Bronchial epithelial cell (primary cell): ENCODE measurements around the gene JAML. TPM values are rescaled to one million over a fixed set of nuclear protein-coding genes. Genes with fewer than 3 reads are reported as not detected.

Experiments used
- DNase-seq: peaks from one replicate; pipeline ENCODE4 v3.0.0-alpha.2; 2010; ENCODE audit warnings: low read depth
- FAIRE-seq: peaks from 2 replicates; lab custom pipeline; 2011; peaks lifted over from hg19 to GRCh38; lab: Jason Lieb, UNC
- H3K27me3 ChIP-seq: 2 replicates; pipeline ENCODE4 v1.5.1; 2011; ENCODE audit warnings: low read length; ENCODE audit not compliant: control insufficient read depth, insufficient read depth
- H3K36me3 ChIP-seq: 2 replicates; pipeline ENCODE4 v1.5.1; 2011; ENCODE audit warnings: low read length; ENCODE audit not compliant: control insufficient read depth, insufficient read depth
- H3K4me3 ChIP-seq: 2 replicates; pipeline ENCODE4 v1.5.1; 2011; ENCODE audit warnings: mild to moderate bottlenecking, low read depth, low read length, control low read depth
- total RNA-seq: library from RNA; depleted of rRNA; stranded (reverse); fragments of >200 nt; gene quantifications from 2 replicates; pipeline ENCODE4 v1.2.1, GENCODE V29; 2014
- TF ChIP-seq, protein P1 (sequence below): IDR thresholded peaks from 2 replicates; pipeline ENCODE4 v1.5.1; 2011; ENCODE audit warnings: mild to moderate bottlenecking, moderate library complexity, low read length, control low read depth, inconsistent platforms; ENCODE audit not compliant: insufficient read depth, severe bottlenecking

JAML gene
- total RNA-seq, 1 donor from 2014 or later = not detected

DNA sequence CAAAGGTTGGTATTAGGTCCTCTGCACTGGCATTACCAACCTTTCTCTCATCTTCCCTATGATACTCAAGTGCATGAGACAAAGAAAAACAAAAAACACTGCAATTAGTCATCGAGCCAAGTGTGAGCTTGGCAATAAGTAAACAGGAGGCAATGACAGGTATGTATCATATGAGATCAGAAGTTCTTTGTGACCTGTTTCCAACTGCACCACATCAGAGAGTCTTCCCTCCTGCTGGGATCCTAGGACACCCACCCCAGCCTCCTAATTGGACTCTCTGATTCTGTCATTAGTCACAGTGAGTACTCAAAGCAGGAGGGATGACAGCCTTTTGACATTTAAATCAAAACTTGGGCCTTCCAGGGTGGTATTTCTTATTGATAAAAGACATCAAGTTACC is 7.8 kb upstream of the JAML start:
- no peak overlapping the region for H3K4me3 ChIP-seq
- TF ChIP-seq, protein P1, sequence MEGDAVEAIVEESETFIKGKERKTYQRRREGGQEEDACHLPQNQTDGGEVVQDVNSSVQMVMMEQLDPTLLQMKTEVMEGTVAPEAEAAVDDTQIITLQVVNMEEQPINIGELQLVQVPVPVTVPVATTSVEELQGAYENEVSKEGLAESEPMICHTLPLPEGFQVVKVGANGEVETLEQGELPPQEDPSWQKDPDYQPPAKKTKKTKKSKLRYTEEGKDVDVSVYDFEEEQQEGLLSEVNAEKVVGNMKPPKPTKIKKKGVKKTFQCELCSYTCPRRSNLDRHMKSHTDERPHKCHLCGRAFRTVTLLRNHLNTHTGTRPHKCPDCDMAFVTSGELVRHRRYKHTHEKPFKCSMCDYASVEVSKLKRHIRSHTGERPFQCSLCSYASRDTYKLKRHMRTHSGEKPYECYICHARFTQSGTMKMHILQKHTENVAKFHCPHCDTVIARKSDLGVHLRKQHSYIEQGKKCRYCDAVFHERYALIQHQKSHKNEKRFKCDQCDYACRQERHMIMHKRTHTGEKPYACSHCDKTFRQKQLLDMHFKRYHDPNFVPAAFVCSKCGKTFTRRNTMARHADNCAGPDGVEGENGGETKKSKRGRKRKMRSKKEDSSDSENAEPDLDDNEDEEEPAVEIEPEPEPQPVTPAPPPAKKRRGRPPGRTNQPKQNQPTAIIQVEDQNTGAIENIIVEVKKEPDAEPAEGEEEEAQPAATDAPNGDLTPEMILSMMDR = no peak
- H3K36me3 ChIP-seq = peaks cover 4% of the 10 kb centered on the region
- peak; percentile 7 for FAIRE-seq
- no peaks in the 10 kb centered on the region for H3K27me3 ChIP-seq
- peak; percentile 82 for DNase-seq

DNA sequence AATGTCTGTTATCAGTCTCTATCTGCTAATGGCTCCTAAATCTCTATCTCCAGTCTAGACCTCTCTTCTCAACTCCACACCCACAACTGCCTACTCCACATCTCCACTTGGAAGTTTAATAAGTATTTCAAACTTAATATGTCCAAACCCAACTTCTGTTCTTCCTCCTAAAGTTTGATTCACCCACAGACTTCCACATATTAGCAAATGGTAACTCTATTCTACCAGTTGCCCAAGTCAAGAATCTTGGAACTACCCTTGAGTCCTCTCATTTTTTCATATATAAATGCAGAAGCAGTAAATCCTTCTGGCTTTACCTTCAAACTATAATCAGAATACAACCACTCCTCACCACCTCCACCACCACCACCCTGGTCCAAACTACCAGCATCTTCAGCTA is 6.7 kb upstream of the JAML start:
- no peak for FAIRE-seq
- no peaks in the 10 kb centered on the region for H3K27me3 ChIP-seq

DNA sequence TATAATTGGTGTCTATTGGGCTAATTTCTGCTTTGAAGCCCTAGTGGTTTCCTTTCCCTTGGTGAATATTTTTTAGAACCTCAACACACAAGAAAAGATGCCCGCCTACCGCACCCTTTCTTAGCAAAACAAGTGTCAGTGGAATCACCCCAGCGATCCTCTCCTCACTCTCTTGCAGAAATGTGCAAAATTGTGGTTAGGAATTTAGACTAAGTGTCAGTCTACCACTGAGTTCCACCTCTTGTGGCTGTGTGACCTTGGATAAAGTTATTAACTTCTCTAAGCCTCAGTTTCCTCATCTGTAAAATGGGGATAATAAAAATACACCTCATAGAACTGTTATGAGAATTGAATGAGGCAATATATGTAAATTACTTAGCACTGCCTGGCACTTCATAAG is 5.3 kb upstream of the JAML start:
- no peak for FAIRE-seq
- peaks cover 1% of the 10 kb centered on the region for H3K36me3 ChIP-seq

More for the DNA sequence above, 6.7 kb upstream of the JAML start:
- peaks cover 1% of the 10 kb centered on the region for H3K36me3 ChIP-seq
- DNase-seq = no peak
- TF ChIP-seq, protein P1 = no peak
- no peak overlapping the region for H3K4me3 ChIP-seq

DNA sequence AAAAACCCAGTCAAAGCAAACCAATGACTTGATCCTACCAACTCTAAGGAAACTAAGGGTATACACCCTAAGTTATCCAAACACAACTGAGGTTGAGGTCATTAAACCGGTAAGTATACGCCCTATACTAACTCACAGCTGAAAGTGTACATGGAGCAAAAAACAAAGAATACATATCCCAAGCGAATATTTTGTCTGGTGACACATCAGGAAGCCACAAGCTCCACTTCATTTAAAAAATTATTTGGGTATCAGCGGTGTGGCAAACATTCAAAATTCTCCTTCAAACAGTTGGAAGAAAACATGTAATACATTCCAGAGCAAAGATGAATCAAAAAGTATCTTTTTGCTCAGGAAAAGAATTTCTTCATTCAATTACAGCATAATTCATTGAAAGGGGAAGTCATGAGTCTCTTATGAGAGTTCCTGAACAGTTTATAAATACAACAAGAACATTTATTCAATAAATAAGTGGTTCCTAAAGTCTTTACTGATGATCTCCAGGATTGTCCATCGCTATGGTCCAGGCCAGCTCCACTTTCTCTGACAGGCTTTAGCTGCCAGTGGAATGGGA is 4.5 kb upstream of the JAML start:
- H3K36me3 ChIP-seq = peaks cover 1% of the 10 kb centered on the region

More for the DNA sequence above, 5.3 kb upstream of the JAML start:
- TF ChIP-seq, protein P1 = no peak
- no peaks in the 10 kb centered on the region for H3K27me3 ChIP-seq
- DNase-seq = no peak
- no peak overlapping the region for H3K4me3 ChIP-seq

DNA sequence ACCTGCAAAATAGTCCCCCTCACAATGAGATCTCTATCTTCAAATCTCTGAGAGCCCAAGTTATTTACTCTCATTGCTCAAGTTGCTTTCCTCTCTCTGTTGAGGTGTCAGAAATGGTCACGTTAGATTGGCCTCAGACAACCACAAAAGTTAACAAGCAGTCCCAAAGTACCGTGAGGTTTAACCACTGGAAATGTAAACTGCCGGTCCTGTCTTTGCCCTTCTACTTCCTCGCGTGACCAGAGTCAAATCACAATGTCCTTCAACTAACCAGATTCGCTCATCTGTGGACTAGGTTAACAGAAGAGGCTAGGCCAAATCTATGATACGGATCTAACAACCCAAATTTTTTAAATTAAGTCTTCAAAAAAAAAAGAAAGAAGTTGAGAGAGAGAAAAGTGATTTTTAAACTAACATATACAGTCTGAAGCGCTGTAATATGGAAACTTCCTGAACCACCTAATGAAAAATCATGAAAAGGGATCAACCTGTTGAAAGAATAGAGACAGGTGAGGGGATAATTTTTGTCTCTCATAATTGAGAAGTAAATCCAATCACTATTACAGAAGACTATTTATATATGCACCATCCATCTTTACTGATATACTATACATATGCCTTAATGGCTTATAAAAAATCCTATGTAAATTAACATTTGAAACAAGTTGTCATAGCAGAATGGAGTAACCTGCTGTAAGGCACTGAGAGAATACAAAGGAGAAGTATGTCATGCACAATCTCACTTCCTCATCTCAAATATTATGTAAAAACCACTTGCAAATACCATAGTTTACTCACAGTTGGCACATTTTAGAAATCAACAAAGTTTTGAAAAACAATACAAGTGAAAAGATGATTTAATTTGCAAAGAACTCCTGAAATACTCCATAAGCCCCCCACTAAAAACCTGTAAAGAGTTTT is 3.3 kb upstream of the JAML start:
- TF ChIP-seq, protein P1 = no peak
- Histone ChIP-seq H3K36me3 (peaks cover 1% of the 10 kb centered on the region), H3K27me3 (no peaks in the 10 kb centered on the region), H3K4me3 (no peak overlapping the region)
- no peak for DNase-seq
- no peak for FAIRE-seq

More for the DNA sequence above, 4.5 kb upstream of the JAML start:
- FAIRE-seq = no peak
- no peaks in the 10 kb centered on the region for H3K27me3 ChIP-seq
- DNase-seq = no peak
- H3K4me3 ChIP-seq = no peak overlapping the region
- TF ChIP-seq, protein P1 = no peak
